Measurements from ENCODE around the gene GUCY2D.

Gene GUCY2D

GRCh38 chr17:8062807-8063483 lies 60.5 kb downstream of the GUCY2D start:
- H3K9me2 ChIP-seq (replicated peaks; ENCODE audit: insufficient read depth, low read length), result no peaks in the 10 kb centered on the region
- no peak overlapping the region for H3K9ac ChIP-seq (ENCODE audit: low read length)
- H3F3A ChIP-seq (ENCODE audit: insufficient read depth), result no peaks in the 10 kb centered on the region
- no peaks in the 10 kb centered on the region for H3K27me3 ChIP-seq (ENCODE audit: low read length)
- no peaks in the 10 kb centered on the region for H3K79me2 ChIP-seq (ENCODE audit: insufficient read depth, low read length)
- H3K9me3 ChIP-seq (ENCODE audit: insufficient read depth, low read length), result no peaks in the 10 kb centered on the region
- H3K4me3 ChIP-seq (ENCODE audit: insufficient read depth, low read length, poor library complexity, severe bottlenecking), result no peak overlapping the region
- no peaks in the 10 kb centered on the region for H3K36me3 ChIP-seq (ENCODE audit: low read length)
- no peak overlapping the region for H3K4me2 ChIP-seq (ENCODE audit: low read depth, low read length, poor library complexity, severe bottlenecking)
- H4K20me1 ChIP-seq (ENCODE audit: low read depth, low read length), result no peaks in the 10 kb centered on the region
- TF ChIP-seq EZH2phosphoT487 (conservative IDR thresholded peaks at IDR 0.05; ENCODE audit: low read length) (no peak), CTCF (IDR thresholded peaks at IDR 0.05; ENCODE audit: insufficient read depth, low read length, poor library complexity, severe bottlenecking) (no peak)
- H3K27ac ChIP-seq (ENCODE audit: low read depth, low read length), result no peak overlapping the region
- no peak overlapping the region for H2AFZ ChIP-seq (ENCODE audit: low read depth, low read length, severe bottlenecking)

- no peak overlapping the region for H3K27ac ChIP-seq (ENCODE audit: low read depth, low read length)
- H3K9me2 ChIP-seq (replicated peaks; ENCODE audit: insufficient read depth, low read length), result no peaks in the 10 kb centered on the region
- no peaks in the 10 kb centered on the region for H3K79me2 ChIP-seq (ENCODE audit: insufficient read depth, low read length)
- H3F3A ChIP-seq (ENCODE audit: insufficient read depth), result no peaks in the 10 kb centered on the region
- no peak overlapping the region for H3K4me3 ChIP-seq (ENCODE audit: insufficient read depth, low read length, poor library complexity, severe bottlenecking)
- no peaks in the 10 kb centered on the region for H3K27me3 ChIP-seq (ENCODE audit: low read length)
- no peak overlapping the region for H3K9ac ChIP-seq (ENCODE audit: low read length)
- no peak overlapping the region for H3K4me2 ChIP-seq (ENCODE audit: low read depth, low read length, poor library complexity, severe bottlenecking)
- H3K36me3 ChIP-seq (ENCODE audit: low read length), result no peaks in the 10 kb centered on the region
- H3K9me3 ChIP-seq (ENCODE audit: insufficient read depth, low read length), result no peaks in the 10 kb centered on the region
- H4K20me1 ChIP-seq (ENCODE audit: low read depth, low read length), result no peaks in the 10 kb centered on the region
- TF ChIP-seq EZH2phosphoT487 (conservative IDR thresholded peaks at IDR 0.05; ENCODE audit: low read length) (no peak), CTCF (IDR thresholded peaks at IDR 0.05; ENCODE audit: insufficient read depth, low read length, poor library complexity, severe bottlenecking) (no peak)
- H2AFZ ChIP-seq (ENCODE audit: low read depth, low read length, severe bottlenecking), result no peak overlapping the region
These were observed 61.5 kb downstream of the GUCY2D start for GRCh38 chr17:8063761-8064534.

- TF ChIP-seq EZH2phosphoT487 (conservative IDR thresholded peaks at IDR 0.05; ENCODE audit: low read length) (no peak), CTCF (IDR thresholded peaks at IDR 0.05; ENCODE audit: insufficient read depth, low read length, poor library complexity, severe bottlenecking) (no peak)
- H3K36me3 ChIP-seq (ENCODE audit: low read length), result no peaks in the 10 kb centered on the region
- H3K27ac ChIP-seq (ENCODE audit: low read depth, low read length), result no peak overlapping the region
- H3K9me3 ChIP-seq (ENCODE audit: insufficient read depth, low read length), result no peaks in the 10 kb centered on the region
- no peaks in the 10 kb centered on the region for H3F3A ChIP-seq (ENCODE audit: insufficient read depth)
- no peaks in the 10 kb centered on the region for H3K9me2 ChIP-seq (replicated peaks; ENCODE audit: insufficient read depth, low read length)
- no peaks in the 10 kb centered on the region for H3K79me2 ChIP-seq (ENCODE audit: insufficient read depth, low read length)
- H3K4me3 ChIP-seq (ENCODE audit: insufficient read depth, low read length, poor library complexity, severe bottlenecking), result no peak overlapping the region
- H3K9ac ChIP-seq (ENCODE audit: low read length), result no peak overlapping the region
- no peaks in the 10 kb centered on the region for H3K27me3 ChIP-seq (ENCODE audit: low read length)
- H2AFZ ChIP-seq (ENCODE audit: low read depth, low read length, severe bottlenecking), result no peak overlapping the region
- no peaks in the 10 kb centered on the region for H4K20me1 ChIP-seq (ENCODE audit: low read depth, low read length)
- no peak overlapping the region for H3K4me2 ChIP-seq (ENCODE audit: low read depth, low read length, poor library complexity, severe bottlenecking)
These were observed 62.2 kb downstream of the GUCY2D start for GRCh38 chr17:8064561-8065019.
